HG02571 (cell line): ENCODE data around the gene MAGEA8.
"Not testable (repeated sequence)": the region's sequence is repeated elsewhere in the genome, so short reads cannot be mapped to it uniquely, and the experiment has no call there.

Experiments
- ATAC-seq: cut with Tn5 transposase; IDR thresholded peaks from one replicate; pipeline ENCODE4 v1.9.1; 2021; ENCODE audit warnings: mild to moderate bottlenecking, moderate library complexity; ENCODE audit not compliant: unreplicated experiment

The MAGEA8 gene

DNA sequence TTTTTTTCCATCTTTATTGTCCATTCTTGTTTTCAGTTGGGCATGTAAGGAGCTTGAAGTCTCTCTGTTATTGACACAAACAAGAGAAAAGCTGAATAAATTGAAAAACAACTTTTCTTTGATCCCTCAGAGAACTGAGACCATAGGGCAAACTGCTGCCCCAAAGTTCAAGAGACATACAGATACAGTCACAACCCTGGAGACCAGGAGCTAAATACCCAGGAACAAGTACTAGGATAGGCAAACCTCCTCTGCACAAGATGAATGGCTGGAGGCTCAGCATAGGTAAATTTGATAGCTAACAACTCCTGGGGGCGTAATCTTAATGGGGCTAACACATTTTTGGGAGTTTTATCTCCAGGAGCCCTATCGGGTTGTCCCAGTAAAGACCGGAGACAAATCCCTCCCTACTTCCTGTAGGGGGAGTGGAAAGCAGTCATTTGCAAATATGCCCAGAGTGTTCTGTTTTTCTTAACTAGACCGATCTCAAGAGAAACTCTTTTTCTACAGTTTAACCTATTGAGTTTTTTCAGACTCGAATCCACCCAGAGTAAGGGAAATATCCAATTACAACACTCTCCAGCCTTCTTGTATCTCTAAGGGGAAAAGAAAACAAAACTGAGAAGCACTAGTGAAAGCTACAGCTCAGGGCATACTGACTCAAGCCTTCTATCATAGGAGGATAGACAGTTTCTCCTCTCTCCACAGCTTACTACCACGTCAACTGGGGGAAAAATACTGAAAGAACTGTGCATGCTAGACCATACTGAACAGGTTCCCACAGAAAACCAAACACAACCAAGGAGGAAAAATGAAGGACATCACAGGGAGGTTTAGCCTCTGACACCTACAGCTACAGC lies 23.1 kb downstream of the MAGEA8 start:
- peak; percentile 79 for ATAC-seq

DNA sequence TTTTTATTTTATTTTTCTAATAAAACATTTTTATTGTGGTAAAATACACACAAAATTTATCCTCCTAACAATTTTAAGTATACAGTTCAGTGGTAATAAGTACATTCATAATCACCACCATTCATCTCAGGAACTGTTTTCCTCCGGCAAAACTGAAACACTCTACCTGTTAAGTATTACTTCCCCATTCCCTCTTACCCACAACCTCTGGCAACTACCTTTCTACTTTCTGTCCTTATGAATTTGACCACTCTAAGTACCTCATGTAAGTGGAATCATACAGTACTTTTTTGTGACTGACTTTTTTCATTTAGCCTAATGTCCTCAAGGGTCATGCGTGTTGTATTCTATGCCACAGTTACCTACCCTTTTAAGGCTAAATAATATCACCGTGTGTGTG lies 27.3 kb downstream of the MAGEA8 start:
- peak; percentile 36 for ATAC-seq

DNA sequence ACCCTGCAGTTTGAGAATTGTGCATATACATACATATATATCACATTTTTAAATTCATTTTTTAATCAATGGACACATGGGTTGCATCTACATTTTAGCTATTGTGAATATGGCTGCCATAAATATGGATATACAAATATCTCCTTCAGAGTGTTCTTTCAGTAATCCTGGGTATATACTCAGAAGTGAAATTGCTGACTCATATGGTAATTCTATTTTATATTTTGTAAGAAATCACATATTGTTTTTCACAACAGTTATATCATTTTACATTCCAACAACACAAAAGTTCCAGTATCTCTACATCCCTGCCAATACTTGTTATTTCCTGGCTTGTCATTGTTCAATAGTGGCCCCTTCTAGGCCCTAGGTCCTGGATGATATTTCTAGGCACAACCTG lies 27.7 kb downstream of the MAGEA8 start:
- ATAC-seq, result no peak

DNA sequence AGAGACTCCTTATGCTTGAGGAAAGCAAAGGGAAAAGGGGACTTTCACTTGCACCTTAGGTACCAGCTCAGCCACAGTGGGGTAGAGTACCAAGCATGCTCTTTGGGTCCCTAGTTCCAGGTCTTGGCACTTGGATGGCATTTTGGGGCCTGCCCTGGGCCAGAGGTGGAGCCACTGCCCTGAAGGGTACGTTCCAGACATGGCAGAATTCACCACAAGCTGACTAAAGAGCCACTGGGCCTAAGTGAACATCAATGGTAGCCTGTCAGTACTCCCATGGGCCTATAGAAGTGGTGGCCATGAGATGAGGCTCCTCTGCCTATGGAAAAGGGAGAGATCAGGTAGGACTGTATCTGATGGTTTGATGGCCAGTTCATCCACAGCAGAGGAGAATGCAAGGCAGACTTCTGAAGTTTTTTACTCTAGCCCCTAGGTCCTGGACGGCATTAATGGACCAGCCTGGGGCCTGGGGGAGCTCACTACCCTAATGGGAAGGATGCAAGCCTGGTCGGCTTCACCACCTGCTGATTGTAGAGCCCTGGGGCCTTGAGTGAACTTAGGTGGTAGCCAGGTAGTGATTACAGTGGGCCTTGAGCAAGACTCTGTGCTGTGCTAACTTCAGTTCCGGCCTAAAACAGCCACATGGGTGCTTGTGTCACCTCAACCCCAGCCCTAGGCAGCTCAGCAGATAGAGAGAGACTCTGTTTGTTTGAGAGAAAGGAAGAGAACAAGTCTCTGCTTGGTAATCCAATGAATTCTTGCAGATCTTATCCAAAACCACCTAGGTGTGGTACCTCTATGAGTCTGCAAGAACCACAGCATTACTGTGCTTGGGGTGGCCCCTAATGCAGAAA lies 28.6 kb downstream of the MAGEA8 start:
- ATAC-seq, result no peak

DNA sequence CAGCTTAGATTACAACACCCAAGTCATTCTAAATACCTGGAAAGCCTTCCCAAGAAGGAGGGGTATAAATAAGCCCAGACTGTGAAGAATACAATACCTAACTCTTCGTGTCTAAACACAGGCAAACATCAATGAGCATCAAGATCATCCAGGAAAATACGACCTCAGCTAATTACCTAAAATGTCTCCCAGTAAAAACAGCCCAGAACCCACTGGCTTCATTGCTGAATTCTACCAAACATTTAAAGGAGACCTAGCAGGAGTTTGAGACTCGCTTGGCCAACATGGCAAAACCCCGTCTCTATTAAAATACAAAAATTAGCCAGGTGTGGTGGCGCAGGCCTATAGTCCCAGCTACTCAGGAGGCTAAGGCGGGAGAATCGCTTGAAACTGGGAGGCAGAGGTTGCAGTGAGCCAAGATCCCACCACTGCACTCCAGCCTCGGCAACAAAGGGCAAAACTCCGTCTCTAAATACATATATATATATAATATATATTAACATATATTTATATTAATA lies 29.3 kb downstream of the MAGEA8 start:
- ATAC-seq, result no peak

DNA sequence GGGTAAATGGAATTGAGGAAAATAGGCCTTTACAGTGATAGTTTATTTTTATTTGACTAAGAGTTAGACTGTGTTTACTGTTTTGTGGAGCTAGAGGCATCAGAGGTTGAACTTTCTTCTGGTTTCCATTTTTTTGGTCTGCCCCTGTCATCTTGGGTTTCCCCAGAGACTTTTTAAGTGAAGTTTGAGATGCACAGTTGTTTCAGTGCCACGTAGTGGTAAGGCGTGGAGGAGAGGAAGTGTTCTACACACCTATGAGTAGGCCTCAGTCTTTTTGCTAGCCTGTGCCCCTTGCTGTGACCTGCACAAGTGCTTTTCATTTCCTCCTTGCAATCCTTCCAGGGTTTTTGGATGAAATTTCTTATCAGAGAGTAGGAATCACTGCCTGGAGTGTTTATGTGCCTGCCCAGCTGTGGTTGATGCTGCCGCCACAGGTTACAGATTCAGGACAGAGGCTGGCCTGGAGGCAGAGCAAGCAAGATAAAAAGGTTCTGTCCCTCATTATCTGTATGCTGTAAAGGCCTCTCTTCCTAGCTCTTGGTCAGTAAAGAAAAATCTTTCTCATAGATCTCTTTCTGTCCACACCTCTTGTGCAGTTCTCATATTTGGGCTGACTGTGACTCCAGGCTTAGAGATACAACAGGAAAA lies 35.9 kb downstream of the MAGEA8 start:
- no peak for ATAC-seq

DNA sequence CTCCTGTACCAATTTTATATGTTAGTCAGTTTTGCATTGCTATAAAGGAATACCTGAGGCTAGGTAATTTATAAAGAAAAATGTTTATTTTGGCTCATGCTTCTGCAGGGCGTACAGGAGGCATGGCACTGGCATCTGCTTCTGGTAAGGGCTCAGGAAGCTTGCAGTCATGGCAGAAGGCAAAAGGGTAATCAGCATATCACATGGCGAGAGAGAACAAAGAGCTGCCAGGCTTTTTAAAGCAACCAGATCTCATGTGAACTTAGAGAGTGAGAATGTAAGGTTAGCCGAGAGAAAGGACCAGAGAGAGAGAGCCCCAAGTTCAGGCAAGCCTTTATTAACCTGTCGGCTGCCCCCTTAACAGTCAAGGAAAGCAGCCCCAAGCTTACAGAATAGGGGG lies 42.9 kb downstream of the MAGEA8 start:
- not testable (repeated sequence) for ATAC-seq

DNA sequence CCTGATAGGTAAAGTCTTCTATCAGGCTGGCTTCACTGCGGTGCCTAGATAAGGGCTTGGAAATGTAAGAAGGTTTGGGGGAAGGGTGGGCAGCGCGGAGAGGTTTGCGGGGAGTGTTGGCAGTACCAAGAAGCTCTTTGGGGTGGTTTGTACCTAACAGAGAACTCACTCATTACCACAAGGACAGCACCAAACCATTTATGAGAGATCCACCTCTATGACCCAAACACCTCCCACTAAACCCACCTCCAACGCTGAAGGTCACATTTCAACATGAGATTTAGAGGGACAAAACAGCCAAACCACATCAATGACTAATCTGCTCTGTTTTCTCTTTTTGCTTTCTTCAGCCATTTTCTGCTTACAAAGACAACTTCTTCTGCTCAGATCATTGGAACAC lies 43.5 kb downstream of the MAGEA8 start:
- not testable (repeated sequence) for ATAC-seq

DNA sequence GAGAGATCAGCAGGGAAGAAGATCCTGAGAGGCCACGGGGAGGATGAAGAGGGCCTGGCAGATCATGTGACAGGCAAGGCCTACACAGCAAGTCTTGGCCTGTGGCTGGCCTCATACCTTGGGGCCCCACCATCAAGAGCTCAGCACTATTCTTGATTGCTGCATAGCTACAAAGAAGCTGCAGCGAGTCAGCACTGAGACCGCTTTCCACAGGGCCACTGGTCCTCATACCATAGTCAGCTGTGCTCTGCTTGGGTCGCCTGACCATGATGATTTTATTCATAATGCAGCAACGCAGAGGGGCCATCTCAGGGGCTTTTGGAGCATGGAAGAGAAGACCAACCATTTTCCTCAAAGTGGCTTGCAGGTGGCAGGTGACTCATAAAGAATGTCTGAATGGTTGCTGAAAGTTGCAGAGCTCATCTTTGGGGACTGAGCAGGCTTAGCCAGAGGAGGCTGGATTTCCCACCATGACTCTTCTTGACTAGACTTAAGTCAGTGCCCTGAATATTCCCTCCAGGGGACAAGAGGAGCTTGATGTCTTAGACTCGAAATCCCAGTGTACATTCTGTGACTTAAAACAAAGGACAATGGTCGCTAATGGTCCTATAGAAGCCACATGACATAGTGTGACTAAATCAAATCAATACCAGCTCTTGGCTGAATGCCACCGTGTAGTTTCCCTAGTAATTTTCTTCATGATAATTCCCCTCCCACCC lies 46.4 kb downstream of the MAGEA8 start:
- not testable (repeated sequence) for ATAC-seq

DNA sequence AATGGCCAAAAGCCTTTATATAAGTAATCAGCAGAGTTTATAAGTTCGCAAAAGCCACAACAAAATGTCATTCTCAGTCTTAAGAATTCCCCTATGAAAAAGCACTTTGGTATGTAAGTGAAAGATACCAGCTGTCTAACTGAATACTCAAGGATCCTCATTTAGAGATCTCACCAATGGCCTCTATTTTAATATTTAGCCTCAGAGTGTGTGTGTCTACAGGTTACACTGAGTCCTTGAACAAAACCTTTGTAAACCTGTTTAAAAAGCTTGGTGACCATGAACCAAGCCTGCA lies 46.9 kb downstream of the MAGEA8 start:
- not testable (repeated sequence) for ATAC-seq

DNA sequence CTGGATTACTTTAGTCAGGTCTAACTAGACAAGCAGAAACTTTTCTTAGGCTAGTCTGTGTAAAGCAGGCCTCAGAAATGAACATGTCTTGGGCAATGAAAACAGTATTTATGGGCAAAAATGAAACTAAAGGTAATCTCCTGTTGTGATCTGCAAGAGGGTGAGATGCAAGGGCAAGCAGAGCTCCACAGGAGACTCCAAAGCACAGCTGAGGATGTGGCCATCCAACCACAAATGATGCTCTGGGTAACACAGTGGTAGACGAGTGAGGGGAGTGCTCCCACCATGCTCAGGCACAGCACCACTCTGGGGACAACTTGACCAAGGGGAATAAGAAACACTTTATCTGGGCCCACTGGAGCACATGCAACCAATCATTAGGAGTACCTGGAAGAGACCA lies 47.7 kb downstream of the MAGEA8 start:
- ATAC-seq, result not testable (repeated sequence)

DNA sequence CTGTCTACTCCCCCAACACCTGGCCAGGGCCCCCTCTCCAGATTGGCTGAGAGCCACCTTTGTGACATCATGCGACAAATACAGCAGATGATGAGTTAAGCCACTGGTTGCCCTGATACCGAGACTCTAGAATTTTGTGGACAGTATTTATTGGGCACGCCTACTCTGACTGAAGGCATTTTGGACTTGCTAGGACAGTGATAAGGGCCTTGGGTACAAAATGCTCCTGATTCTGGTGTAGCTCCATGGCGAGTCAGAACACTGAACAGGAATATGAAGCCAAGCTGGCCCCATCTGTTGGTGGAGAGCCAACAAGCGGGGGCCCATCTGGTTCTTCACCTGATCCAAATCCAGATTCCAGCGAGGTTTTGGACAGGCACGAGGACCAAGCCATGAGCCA lies 48.4 kb downstream of the MAGEA8 start, which contains the start of gene HSFX4:
Gene HSFX4, plus strand, starts transcription at position 174 of the 400 bp plus-strand sequence. Its CDS starts 72 bp downstream, at position 246.
- ATAC-seq, result not testable (repeated sequence)

DNA sequence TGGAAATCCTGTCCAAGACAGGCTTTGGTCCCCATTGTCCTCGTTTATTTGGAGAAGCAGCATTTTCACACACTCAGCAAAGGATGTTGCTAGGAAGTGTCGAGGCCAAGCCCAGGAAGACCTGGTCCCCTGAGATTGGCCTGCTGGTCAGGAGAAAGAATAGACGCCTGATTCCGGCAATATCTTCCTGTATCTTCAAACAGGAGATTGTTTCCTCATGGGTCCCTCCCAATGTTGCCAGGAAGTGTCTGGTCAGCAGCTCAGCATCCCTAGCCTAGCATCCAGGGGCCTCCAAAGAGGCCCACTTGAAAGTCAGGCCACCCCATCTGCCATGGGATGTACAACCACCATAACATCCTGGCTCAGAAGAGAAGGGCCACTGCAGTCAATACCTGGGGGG lies 50.4 kb downstream of the MAGEA8 start:
- ATAC-seq, result not testable (repeated sequence)

DNA sequence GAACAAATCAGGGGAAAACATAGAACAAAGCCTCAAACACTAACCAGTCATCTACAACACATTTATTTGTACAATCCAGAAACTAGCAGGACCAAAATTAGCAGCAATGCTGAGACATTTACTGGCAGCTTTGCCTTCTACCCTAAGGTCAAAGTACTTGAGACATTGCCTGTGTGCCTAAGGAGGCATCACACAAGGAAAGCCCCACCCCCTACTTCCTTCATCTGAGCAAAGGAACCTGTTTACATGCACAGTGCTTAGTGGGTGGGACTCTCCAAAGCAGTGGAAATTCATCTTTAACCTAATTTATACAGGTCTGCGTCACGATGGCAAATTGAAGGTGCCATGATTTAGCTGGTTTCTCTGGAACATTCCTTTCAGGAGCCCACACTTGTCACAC lies 51.2 kb downstream of the MAGEA8 start:
- not testable (repeated sequence) for ATAC-seq

DNA sequence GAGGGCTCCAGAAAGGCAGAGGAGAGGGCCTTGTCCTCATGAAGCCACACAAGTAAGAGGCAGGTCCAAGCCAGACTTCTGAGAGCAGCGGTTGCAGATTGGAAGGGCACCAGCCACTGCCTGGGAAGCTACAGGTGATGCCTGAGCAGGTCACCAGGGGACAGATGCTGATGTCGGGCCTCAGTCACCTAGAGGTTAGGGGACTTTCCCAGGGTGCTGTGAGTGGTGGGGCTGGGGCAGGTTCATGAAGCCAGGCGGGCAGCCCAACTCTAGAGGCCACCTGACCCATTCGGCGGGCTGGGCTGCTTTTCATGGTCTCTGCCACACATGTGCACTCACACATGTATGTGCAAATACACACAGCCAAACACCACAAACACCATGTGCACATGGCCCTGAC lies 52.0 kb downstream of the MAGEA8 start:
- not testable (repeated sequence) for ATAC-seq

DNA sequence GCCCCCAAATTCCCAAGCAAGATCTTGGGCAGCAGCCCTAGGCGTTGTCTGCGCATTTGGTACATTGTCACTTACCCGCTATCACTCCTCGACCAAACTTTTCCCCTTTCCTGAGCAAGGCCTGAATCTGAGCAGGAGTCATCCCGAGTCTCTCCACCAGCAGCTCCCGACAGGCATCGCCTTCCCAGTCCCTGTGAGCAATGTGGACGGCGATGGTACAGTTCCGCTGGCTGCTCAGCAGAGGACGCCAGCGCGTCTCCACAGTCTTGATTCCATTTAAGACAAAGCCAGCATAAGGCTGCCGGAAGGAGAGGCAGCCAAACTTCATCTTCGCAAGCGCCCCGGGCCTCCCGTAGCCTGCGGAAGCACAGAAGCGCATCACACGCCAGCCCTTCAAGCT lies 52.6 kb downstream of the MAGEA8 start:
- ATAC-seq, result not testable (repeated sequence)
